Measurements from ENCODE around the gene PROC. TPM values are rescaled to one million over a fixed set of nuclear protein-coding genes. Genes with fewer than 3 reads are reported as not detected.

Gene PROC
- polyA plus RNA-seq, 1 experiment = not detected

DNA sequence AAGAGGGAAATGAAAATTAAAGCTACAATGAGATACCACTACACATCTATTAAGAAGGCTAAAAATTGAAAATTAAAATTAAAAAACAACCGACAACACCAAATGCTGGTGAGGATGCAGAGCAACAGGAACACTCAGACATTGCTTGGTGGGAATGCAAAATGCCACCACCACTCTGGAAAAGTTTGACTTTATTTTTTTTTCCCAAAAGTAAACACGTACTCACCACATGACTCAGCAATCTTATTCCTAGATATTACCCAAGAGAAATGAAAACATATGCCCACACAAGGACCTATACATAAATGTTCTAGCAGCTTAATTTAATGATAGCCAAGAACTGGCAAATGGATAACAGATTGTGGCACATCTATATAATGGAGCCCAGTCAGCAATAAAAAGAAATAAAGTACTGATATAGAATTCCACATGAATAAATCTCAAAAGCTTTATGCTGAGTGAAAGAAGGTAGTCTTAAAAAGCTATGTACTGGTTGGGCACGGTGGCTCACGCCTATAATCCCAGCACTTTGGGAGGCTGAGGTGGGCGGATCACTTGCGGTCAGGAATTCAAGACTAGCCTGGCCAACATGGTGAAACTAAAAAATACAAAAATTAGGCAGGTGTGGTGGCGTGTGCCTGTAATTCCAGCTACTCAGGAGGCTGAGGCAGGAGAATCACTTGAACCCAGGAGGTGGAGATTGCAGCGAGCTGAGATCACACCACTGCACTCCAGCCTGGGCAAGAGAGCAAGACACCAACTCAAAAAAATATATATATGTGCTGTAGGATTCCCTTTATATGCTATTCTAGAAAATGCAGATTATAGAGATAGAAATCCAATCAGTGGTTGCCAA, 4.2 kb upstream of the PROC start:
- Histone ChIP-seq H3K27me3 (ENCODE audit: control insufficient read depth, insufficient read depth, low read length) (peaks cover 3% of the 10 kb centered on the region), H3K27ac (ENCODE audit: low read depth, low read length) (no peak overlapping the region), H3K9me3 (ENCODE audit: control insufficient read depth, insufficient read depth, low read length) (no peaks in the 10 kb centered on the region; the same call in 1 of the 2 replicates), H3K4me3 (ENCODE audit: low read depth, low read length) (no peak overlapping the region)
- TF ChIP-seq, protein P1, sequence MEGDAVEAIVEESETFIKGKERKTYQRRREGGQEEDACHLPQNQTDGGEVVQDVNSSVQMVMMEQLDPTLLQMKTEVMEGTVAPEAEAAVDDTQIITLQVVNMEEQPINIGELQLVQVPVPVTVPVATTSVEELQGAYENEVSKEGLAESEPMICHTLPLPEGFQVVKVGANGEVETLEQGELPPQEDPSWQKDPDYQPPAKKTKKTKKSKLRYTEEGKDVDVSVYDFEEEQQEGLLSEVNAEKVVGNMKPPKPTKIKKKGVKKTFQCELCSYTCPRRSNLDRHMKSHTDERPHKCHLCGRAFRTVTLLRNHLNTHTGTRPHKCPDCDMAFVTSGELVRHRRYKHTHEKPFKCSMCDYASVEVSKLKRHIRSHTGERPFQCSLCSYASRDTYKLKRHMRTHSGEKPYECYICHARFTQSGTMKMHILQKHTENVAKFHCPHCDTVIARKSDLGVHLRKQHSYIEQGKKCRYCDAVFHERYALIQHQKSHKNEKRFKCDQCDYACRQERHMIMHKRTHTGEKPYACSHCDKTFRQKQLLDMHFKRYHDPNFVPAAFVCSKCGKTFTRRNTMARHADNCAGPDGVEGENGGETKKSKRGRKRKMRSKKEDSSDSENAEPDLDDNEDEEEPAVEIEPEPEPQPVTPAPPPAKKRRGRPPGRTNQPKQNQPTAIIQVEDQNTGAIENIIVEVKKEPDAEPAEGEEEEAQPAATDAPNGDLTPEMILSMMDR (IDR thresholded peaks at IDR 0.05; ENCODE audit: low read depth, low read length) = no peak
- ChIA-PET CTCF (interaction anchor here (1.0 kb wide), 2 partner anchors 65 to 90 kb away, joined by 3 read pairs; no protein-coding TSS in a partner anchor), POLR2A (interaction anchor here (0.6 kb wide), 1 partner anchor 331 kb away, joined by 8 read pairs; no protein-coding TSS in a partner anchor)
- no peak for DNase-seq (ENCODE audit: low read depth, low spot score)

DNA sequence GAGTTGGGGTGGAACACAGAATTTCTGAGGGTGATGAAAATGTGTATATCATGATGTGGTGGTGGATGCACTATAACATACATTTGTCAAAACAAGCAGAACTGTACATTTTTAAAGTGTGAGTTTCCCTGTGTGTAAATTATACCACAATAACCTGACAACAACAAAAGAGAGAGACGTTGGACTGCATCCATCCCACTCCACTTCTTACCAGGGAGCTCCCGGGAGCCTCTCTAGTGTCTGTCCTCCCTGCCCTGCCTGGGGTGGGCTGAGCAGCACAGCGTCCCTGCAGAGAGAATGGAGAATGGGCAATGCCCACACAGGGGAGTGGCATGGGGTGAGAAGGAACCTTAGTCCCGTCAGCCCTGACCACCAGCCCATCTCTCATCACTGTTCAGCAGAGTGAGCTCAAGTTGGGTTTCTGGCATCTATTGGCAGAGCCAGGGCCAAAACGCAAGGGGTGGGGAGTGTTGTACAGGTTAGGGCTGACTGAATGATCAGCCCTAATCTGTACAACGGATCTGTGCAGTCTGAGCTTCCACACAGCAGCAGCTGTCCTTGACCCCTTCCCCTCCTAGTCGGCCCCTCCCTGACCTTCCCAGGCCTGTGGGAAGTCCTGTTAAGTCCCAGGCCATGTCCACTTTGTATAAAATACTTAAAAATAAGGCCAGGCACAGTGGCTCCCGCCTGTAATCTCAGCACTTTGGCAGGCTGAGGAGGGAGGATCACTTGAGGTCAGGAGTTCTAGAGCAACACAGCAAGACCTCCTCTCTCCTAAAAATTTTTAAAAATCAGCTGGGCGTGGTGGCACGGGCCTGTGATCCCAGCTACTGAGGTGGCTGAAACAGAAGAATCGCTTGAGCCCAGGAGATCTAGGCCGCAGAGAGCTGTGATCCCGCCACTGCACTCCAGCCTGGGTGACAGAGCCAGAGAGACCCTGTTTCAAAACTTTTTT, 3.3 kb upstream of the PROC start:
- ChIA-PET CTCF (interaction anchor here (0.6 to 1.4 kb wide), 3 partner anchors 16 to 91 kb away, joined by 3 to 8 read pairs (median 5); no protein-coding TSS in a partner anchor), POLR2A (interaction anchor here (0.6 kb wide), 1 partner anchor 332 kb away, joined by 8 read pairs; no protein-coding TSS in a partner anchor)
- Histone ChIP-seq H3K9me3 (ENCODE audit: control insufficient read depth, insufficient read depth, low read length) (no peaks in the 10 kb centered on the region; the same call in 1 of the 2 replicates), H3K4me3 (ENCODE audit: low read depth, low read length) (no peak overlapping the region), H3K27me3 (ENCODE audit: control insufficient read depth, insufficient read depth, low read length) (peaks cover 3% of the 10 kb centered on the region), H3K27ac (ENCODE audit: low read depth, low read length) (no peak overlapping the region)
- TF ChIP-seq, protein P1 (IDR thresholded peaks at IDR 0.05; ENCODE audit: low read depth, low read length) = no peak
- DNase-seq (ENCODE audit: low read depth, low spot score) = no peak

DNA sequence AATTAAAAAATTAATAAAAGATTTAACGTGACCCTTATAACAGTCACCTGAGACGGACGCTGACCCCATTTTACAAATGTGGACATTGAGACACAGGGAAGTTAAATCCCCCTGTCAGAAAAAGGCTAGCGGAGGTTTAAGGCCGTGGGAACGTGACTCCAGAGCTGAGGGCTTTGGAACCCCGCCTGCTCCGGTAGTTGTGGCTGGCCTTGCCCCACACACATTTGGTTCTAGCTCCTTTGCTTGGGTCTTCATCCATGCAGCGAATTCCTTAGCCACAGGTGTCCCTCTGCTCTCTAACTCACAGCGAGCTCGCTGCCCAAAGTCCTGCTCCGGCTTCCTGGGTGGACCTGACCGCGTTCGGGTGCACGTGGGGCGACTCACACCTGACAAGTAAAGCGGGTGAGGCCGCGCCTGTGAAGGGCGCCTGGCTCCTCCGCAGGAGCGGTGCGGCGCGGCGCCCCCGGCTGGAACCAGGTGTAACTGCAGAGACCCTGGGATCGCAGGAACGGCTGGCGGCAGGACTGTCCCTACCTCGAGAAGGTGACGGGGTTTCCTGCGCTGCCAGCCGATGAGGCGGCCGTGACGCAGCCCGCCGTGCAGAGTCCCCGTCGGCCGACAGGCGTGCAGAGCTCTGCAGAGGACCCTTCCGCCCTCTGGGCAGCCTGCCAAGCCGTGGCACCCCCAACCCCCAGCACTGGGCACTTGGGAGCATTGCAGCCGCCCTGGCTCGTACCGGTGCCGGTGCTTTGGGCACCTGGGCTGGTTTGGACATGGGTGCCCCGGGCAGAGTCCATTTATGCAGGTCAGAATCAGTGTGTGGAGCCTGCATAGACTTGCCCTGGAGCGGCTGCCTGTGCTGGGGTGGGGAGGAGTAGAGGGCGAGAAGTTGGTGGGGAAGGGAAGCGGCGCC, 2.4 kb upstream of the PROC start:
- CTCF ChIA-PET = interaction anchor here (0.6 to 1.4 kb wide), 2 partner anchors 17 to 92 kb away, joined by 5 to 8 read pairs; no protein-coding TSS in a partner anchor
- POLR2A ChIA-PET = no interaction called here
- no peak overlapping the region for H3K27ac ChIP-seq (ENCODE audit: low read depth, low read length)
- H3K4me3 ChIP-seq (ENCODE audit: low read depth, low read length) = 0 out of 2 replicates have a peak overlapping the region, but pooled peaks have one; percentile 4
- TF ChIP-seq, protein P1 (IDR thresholded peaks at IDR 0.05; ENCODE audit: low read depth, low read length) = peak; percentile 44
- no peaks in the 10 kb centered on the region; the same call in 1 of the 2 replicates for H3K9me3 ChIP-seq (ENCODE audit: control insufficient read depth, insufficient read depth, low read length)
- H3K27me3 ChIP-seq (ENCODE audit: control insufficient read depth, insufficient read depth, low read length) = peaks cover 3% of the 10 kb centered on the region
- no peak for DNase-seq (ENCODE audit: low read depth, low spot score)

DNA sequence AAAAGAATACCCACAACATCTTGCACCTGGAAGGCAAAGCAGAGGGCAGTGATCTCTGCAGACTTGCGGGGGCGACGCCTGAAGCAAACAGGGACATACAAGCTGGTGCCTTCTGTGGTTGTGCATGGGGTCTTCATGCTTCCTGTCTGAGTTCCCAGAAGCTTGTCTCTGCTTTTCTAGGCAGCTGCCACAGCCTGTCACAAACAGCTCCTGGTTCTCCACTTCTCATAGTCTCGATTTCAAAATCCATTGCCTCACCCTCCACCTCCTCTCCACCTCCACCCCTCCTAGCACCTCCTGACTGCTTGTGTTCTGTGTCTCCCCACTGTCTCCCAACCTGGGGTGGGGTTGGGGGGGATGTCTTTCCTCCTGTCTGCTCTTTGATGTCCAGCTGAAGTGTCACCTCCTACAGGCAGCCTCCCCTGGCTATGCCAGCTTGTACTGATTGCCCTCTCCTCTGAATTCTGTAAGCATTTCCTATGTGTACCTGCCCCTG, 1.7 kb upstream of the PROC start:
- DNase-seq (ENCODE audit: low read depth, low spot score) = no peak
- POLR2A ChIA-PET = no interaction called here
- CTCF ChIA-PET = no interaction called here
- peaks cover 5% of the 10 kb centered on the region for H3K27me3 ChIP-seq (ENCODE audit: control insufficient read depth, insufficient read depth, low read length)
- H3K4me3 ChIP-seq (ENCODE audit: low read depth, low read length) = no peak overlapping the region
- TF ChIP-seq, protein P1 (IDR thresholded peaks at IDR 0.05; ENCODE audit: low read depth, low read length) = no peak
- H3K27ac ChIP-seq (ENCODE audit: low read depth, low read length) = no peak overlapping the region
- H3K9me3 ChIP-seq (ENCODE audit: control insufficient read depth, insufficient read depth, low read length) = no peaks in the 10 kb centered on the region; the same call in 1 of the 2 replicates

Data from AG04450 (cell line).